ENCODE data around the gene CFAP119.

The CFAP119 gene

DNA sequence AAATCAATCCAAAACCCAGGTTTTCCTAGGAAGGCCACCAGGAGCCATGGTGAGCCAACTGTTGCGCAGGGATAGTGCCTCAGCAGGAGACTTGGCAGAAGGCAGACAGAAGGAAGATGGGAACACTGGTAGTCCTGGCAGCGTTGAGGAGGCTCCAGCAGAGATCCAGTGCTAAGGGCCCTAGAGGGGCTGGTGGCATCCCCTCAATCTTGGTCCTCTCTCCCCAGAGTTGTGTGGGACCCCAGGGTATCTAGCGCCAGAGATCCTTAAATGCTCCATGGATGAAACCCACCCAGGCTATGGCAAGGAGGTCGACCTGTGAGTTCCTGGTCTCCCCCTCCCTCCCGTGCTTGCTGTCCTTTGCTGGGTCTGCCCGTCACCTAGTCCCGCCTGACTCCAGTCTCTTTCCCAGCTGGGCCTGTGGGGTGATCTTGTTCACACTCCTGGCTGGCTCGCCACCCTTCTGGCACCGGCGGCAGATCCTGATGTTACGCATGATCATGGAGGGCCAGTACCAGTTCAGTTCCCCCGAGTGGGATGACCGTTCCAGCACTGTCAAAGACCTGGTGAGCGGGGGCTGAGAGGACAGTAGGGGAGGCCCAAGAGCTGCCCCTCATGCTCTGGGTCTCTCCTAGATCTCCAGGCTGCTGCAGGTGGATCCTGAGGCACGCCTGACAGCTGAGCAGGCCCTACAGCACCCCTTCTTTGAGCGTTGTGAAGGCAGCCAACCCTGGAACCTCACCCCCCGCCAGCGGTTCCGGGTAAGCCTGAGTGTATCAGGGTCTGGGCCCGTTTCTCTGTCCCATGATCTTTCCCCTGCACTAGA, 5.7 kb downstream of the CFAP119 start:
- DNase-seq, result no peak
- Mint-ChIP-seq H3K36me3 (ENCODE audit: low read depth) (peaks cover 23% of the 10 kb centered on the region), H3K4me3 (no peak overlapping the region)

DNA sequence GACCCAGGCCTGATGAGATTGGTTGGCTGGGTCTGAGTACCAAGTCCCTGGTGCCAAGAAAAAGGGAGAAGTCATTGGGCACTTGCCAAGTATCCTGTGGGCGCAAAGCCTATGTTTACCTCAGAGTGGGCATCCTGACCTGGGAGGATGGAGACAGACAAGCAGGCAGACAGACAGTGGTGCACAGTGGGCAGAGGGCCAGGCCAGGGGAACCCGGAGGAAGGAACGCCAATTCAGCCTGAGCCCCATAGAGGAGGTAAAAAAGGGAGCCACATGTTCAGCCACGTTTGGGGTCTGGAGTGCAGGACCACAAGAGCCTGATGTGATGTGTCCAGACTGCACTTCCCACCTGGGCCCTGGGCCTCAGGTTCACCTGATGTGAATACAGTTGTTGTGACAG, 8.3 kb downstream of the CFAP119 start:
- Mint-ChIP-seq H3K4me1 (peaks cover 14% of the 10 kb centered on the region), H3K36me3 (ENCODE audit: low read depth) (peaks cover 13% of the 10 kb centered on the region), H3K27ac (no peak overlapping the region), H3K4me3 (no peak overlapping the region), H3K27me3 (ENCODE audit: low read depth, poor library complexity) (no peaks in the 10 kb centered on the region), H3K9me3 (no peaks in the 10 kb centered on the region)
- no peak for DNase-seq
- TF ChIP-seq, protein P1, sequence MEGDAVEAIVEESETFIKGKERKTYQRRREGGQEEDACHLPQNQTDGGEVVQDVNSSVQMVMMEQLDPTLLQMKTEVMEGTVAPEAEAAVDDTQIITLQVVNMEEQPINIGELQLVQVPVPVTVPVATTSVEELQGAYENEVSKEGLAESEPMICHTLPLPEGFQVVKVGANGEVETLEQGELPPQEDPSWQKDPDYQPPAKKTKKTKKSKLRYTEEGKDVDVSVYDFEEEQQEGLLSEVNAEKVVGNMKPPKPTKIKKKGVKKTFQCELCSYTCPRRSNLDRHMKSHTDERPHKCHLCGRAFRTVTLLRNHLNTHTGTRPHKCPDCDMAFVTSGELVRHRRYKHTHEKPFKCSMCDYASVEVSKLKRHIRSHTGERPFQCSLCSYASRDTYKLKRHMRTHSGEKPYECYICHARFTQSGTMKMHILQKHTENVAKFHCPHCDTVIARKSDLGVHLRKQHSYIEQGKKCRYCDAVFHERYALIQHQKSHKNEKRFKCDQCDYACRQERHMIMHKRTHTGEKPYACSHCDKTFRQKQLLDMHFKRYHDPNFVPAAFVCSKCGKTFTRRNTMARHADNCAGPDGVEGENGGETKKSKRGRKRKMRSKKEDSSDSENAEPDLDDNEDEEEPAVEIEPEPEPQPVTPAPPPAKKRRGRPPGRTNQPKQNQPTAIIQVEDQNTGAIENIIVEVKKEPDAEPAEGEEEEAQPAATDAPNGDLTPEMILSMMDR (IDR thresholded peaks at IDR 0.05), result no peak

More for the DNA sequence above, 5.7 kb downstream of the CFAP119 start:
- no peaks in the 10 kb centered on the region for H3K9me3 Mint-ChIP-seq
- H3K4me1 Mint-ChIP-seq, result peaks cover 12% of the 10 kb centered on the region
- H3K27me3 Mint-ChIP-seq (ENCODE audit: low read depth, poor library complexity), result no peaks in the 10 kb centered on the region
- TF ChIP-seq, protein P1 (IDR thresholded peaks at IDR 0.05), result no peak
- H3K27ac Mint-ChIP-seq, result peak overlapping the region; percentile 38

DNA sequence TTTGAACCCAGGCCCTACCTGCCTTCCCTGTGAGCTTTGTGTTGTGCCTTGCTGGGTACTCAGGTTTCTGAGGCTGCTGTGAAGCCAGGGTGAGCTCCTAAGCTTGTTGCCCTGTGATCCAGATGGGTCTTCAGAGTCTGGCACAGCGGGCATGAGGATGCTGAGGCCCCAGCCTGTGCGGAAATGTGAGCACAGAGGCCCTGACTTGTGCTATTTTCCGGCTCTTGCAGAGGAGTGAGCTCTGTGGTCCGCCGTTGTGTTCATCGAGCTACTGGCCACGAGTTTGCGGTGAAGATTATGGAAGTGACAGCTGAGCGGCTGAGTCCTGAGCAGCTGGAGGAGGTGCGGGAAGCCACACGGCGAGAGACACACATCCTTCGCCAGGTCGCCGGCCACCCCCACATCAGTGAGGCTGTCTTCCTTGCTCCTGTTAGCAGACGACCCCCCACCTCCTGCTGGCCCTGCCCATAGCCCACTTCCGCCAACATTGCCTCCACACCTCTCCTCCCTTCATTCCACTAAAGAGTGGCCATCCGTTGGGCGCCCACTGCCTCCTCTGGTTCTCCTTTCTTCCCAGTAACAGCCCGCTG, 10.9 kb downstream of the CFAP119 start:
- H3K9me3 Mint-ChIP-seq, result no peaks in the 10 kb centered on the region
- no peak overlapping the region for H3K4me3 Mint-ChIP-seq
- TF ChIP-seq, protein P1 (IDR thresholded peaks at IDR 0.05), result no peak
- H3K4me1 Mint-ChIP-seq, result peaks cover 28% of the 10 kb centered on the region
- H3K27me3 Mint-ChIP-seq (ENCODE audit: low read depth, poor library complexity), result no peaks in the 10 kb centered on the region
- H3K27ac Mint-ChIP-seq, result no peak overlapping the region
- no peak for DNase-seq
- peaks cover 13% of the 10 kb centered on the region for H3K36me3 Mint-ChIP-seq (ENCODE audit: low read depth)

DNA sequence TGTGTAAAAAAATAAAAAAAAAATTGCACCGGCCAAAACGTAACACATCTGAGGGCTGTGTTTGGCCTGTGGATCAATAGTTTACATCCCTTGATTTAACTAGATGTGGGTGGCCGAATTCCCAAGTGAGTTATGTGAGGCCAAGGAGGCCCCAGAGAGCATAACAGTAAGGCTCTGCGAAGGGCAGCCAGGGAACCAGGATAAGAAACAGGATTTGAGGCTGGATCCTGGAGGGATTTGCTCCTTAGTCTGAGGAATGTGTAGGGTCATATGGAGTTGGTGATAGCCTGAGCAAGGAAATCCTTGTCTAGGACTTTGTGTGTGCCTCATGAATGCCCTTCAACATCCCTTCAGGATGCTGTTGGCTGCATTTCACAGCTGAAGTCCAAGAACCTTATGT, 11.7 kb downstream of the CFAP119 start:
- no peaks in the 10 kb centered on the region for H3K27me3 Mint-ChIP-seq (ENCODE audit: low read depth, poor library complexity)
- H3K9me3 Mint-ChIP-seq, result no peaks in the 10 kb centered on the region
- peak overlapping the region; percentile 98 for H3K4me3 Mint-ChIP-seq
- TF ChIP-seq, protein P1 (IDR thresholded peaks at IDR 0.05), result no peak
- H3K27ac Mint-ChIP-seq, result no peak overlapping the region
- no peak for DNase-seq
- H3K4me1 Mint-ChIP-seq, result peaks cover 28% of the 10 kb centered on the region
- peaks cover 15% of the 10 kb centered on the region for H3K36me3 Mint-ChIP-seq (ENCODE audit: low read depth)

DNA sequence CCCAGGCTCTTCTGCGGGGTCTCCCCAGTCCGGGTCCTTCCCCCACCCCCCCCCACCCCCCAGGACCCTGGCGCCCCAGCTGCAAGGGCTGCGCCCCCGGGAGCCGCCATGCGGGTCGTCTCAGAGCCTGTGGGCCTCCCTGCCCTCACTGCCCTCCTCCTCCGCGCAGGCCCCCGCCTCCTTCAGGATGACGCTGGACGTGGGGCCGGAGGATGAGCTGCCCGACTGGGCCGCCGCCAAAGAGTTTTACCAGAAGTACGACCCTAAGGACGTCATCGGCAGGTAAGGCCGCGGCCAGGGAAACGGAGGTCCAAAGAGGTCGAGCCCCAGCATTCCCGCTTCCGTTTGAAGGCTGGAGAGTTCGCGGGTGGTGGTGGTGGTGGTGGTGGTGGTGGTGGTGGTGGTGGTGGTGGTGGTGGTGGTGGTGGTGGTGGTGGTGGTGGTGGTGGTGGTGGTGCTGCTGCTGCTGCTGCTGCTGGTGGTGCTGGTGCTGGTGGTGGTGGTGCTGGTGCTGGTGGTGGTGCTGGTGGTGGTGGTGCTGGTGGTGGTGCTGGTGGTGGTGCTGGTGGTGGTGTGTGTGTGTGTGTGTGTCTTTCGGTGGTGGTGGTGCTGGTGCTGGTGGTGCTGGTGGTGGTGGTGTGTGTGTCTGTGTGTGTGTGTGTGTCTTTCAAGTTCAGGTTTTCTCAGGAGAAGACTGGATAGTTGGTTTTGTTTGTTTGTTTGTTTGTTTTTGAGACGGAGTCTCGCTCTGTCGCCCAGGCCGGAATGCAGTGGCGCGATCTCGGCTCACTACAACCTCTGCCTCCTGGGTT, 13.0 kb downstream of the CFAP119 start:
- H3K27me3 Mint-ChIP-seq (ENCODE audit: low read depth, poor library complexity), result no peaks in the 10 kb centered on the region
- peak overlapping the region; percentile 98 for H3K27ac Mint-ChIP-seq
- DNase-seq, result peak; percentile 61
- H3K36me3 Mint-ChIP-seq (ENCODE audit: low read depth), result peaks cover 14% of the 10 kb centered on the region
- H3K9me3 Mint-ChIP-seq, result no peaks in the 10 kb centered on the region
- H3K4me3 Mint-ChIP-seq, result peak overlapping the region; percentile 98
- TF ChIP-seq, protein P1 (IDR thresholded peaks at IDR 0.05), result no peak
- peaks cover 28% of the 10 kb centered on the region for H3K4me1 Mint-ChIP-seq

All from nephron progenitor cell (in vitro differentiated cells).